Femur (tissue), 1 donor: Measurements from ENCODE around the gene STK39.

Source experiments
- DNase-seq: peaks from one replicate; pipeline ENCODE4 v3.0.0-alpha.2; 2017

The STK39 gene

DNA sequence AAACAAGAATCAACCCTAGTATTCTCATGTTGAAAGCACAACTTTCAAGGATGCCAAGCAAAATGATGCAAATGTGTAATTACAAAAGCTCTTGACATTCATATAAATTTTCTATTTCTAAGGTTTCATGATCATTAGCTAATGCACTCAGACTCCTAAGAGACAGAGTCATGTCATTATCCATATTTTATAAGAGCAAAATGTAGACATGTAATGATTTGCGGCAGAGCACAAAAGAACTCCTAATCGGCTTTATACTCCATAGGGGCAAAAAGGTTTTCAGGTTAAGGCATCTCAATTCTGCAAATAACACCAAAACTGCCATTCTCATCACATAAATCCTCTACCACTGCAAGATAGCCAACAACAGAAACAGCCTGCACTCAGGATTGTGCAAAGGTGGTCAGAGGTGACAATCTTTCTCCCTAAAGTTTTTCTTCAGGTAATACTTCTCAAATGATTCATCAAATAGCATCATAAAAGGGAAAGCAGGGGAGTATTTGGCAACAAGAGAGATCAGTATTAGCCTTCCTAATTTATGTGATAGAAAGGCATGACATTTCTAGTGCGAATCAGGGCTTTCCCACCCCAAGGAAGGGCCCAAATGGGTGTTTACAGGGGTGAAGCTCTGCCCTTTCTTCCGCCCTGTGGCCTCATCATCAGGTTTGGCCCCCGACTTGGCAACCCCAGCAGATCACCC, 64.7 kb downstream of the STK39 start:
- DNase-seq: no peak

DNA sequence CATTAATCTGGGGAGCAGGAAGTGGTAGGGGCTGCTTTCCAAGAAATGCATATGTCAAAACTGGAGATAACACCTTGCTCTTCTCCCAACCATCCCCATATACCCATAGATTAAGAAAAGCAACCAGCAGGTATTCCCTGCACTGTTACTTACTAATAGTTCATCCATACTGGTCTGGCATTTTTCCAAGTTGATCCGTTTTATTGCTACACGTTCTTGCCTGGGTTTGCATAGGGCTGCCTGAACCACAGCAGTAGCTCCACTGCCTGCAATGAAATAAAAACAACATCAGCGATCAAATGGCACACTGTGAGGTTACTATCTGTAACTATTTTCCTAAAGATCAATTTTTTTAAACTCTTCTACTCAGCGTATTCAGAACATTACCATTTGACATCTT, 65.6 kb downstream of the STK39 start:
- no peak for DNase-seq

DNA sequence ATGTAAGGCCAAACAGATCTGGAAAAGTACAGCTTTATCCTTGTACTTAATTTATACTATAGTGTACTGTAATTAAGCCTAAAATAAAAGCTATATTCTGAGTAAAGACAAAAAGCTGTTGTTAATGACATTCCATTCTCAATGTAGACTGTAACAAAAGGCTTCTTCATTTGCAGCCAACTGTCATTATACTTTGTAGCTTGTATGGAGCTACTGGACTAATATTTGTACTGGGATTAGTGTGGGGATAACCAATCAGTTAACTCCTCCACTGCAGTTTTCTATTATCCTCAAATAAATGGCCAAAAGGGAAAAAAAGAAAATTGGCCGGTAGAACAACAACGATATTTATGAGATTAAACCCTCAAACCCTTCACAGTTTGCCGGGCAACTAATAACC, 66.5 kb downstream of the STK39 start:
- no peak for DNase-seq

DNA sequence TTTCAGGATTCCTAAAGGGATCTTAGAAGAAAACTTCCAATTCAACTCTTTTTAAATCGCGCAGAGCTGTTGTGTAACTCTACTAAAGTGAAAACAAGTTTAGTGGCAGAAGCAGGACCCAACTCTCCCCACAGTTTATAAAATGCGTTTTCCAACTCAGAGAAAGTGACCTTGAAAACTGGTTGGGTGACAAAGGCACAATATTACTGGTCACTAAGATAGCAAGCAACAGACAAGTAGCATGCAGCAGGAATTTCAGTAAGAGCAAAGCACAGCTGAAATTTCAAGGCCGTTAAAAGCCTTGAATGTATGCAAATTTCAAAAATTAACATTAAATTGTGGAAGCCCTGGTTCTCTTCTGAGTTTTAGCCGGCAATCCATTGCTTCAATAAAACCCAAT, 66.9 kb downstream of the STK39 start:
- DNase-seq: no peak

DNA sequence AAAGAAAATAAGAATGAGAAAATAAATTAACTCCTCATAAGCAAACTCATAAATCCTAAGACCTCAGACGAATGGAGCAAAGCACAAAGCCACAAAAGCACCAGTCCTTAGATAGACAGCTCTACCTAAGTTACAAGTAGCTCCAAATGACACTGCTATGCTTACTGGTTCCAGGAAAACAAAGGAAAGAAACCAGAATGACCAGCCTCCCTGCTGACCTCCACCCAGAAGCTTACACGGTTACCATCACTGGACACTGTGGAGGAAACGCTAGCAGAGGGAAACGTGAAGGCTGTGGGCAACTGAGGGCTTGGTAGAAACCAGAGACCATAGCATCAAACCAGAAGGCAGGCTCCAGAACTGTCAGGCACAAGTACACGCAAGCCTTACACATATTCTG, 67.8 kb downstream of the STK39 start:
- DNase-seq: no peak

DNA sequence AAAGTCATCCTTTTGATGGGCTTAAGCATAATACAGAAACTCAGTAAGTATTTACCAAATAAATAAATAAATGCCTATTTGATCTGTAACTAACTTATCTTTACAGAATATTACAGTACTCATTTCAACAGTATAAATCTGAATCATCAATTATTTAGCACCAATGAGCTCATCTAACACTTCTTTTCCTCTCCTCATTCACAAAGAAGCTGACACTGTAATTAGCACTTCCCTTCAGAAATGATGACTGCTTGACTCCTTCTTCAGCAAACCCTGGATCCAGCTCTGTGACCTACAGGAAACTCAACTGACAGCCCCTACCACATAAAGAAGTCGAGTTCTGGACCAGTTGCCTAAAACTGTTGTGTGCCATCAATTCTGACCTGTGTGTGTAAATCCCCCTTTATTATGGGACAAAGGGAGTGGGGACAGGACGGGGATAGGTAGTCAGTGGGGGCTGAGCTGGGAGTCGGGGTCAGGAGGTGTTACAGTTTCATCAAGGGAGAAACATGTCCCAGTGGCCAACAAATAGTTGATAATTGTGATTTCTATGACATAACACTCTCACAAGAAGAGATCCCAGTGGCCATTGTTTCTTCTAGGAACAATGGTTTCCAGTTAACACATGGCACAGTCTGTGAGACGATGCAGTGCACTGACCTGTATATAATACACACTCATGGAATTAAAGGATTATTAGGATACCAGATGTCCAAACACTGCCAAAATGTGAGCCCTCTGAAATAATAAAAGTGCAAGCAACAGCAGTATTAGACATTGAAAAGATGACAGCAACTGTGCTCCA, 68.7 kb downstream of the STK39 start:
- DNase-seq: no peak

DNA sequence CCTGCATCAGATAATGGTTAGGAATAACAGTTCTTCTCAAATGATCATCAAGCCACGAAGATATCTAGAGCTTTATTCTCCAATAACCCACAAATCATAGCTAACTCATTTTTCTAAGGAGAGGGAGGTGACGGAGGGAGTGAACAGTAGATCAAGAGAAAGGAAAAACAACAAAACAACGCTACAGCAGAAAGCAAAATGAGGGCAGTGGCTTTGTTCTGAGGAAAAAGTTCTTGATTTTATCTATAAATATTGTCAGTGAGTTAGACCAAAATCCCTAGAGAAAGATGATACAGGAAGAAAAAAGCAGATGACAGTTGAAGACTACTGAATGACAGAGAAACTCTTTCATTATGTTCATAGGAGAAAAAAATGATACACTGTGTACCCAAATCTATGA, 71.0 kb downstream of the STK39 start:
- DNase-seq: no peak

DNA sequence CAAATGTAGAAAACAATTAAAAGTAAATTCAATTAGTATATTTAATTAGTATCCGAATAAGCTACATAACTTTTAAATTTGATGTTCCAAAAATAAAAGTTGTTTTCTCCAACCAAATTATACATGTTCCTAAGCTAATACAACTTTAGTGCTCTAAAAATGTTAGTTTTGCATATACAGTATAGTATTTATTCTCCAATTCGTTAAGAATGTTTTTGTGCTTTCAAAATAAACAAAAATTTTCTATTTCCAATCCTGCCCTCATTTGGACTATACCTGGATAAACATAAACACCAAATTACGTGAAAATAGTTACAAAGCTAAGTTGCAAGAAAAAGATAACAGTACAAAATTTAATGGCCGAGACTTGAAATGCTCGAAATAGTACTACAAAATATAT, 71.9 kb downstream of the STK39 start:
- no peak for DNase-seq

DNA sequence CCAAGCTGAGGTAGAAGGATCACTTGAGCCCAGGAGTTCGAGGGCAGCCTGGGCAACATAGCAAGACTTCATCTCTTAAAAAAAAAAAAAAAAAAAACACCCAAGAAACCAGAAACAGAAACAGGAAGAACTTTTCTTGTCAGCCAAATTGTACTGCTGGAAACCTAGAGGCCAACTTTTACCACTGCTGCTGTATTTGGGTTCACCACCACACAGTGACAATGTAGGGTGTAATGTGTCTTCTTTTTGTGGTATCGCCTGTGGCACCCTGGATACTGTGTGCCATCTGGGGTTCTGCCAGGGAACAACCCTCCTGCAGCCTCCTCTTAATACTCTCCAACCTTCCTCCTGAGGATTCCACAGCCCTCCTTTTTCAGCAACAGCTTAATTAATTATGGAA, 72.6 kb downstream of the STK39 start:
- DNase-seq: no peak

DNA sequence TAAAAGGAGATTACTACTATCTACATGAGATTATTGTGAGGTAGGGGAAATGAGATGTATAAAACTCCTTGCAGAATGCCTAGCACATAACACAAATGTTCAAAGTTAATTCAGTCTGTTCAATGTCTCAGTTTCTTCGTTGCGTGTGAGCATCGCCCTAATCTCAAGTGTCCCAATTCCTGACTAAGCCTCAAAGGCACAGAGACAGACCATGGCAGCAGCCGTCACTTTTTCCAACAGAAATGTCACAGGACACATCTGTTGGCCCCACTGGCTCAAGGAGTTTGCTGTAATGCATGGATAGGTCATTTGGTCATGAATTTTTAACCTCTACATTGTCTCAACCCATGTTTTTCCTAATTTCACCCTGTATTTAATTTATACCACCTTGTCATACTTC, 75.3 kb downstream of the STK39 start:
- no peak for DNase-seq

DNA sequence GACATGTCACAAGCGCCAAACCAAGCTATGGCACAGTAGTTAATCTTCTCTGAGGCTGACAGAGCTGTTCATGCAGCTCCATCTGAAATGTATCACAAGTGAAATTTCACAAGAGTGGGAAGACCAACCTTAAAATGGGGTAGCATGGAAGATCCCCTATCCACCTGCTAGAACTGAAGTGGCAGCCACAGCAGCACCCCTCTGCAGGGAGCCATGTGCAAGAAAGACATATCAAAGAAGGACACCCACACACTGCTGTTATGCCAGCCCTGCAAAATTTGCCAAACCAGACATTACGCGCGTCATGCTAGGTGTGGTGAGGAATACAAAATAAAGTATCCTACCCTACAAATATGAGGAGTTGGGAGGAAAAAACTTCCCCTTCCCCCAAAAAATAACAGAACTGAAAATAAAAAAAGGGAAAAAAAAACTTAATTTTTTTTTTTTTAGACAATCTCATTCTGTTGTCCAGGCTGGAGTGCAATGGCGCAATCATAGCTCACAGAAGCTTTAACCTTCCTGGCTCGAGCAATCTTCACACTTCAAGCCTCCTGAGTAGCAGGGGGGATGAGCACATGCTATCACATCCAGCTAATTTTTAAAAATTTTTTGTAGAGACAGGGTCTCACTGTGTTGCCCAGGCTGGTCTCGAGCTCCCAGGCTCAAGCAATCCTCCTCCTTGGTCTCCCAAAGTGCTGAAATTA, 76.2 kb downstream of the STK39 start:
- DNase-seq: no peak

DNA sequence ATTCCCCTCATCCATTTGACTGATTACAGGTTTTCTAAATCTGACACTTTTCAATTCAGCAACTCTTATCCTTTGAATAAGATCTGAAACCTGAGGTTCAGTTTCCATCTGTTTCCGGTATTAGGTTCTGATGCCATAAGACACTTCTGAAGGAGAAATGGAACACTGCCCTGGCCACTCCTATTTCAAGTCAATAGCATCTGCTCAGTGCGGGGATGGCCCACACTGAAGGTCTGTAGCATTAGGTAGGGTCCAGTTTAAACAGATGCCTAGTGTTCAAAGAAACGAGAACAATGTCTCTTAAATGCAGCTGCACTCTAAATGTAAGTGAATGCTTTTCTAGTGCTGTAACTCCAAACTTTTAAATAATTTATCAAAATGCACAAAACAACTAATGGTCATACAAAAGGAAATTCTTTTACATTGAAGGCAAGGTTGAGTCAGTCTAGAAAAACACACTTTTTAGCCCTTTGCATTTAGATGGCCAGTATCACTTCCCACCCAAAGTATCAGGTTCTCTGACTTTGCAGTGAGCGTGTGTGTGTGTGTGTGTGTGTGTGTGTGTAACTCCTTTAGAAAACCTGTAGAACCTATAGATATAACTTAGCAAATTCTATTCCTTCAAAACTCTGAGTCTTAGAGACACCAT, 78.2 kb downstream of the STK39 start:
- no peak for DNase-seq

DNA sequence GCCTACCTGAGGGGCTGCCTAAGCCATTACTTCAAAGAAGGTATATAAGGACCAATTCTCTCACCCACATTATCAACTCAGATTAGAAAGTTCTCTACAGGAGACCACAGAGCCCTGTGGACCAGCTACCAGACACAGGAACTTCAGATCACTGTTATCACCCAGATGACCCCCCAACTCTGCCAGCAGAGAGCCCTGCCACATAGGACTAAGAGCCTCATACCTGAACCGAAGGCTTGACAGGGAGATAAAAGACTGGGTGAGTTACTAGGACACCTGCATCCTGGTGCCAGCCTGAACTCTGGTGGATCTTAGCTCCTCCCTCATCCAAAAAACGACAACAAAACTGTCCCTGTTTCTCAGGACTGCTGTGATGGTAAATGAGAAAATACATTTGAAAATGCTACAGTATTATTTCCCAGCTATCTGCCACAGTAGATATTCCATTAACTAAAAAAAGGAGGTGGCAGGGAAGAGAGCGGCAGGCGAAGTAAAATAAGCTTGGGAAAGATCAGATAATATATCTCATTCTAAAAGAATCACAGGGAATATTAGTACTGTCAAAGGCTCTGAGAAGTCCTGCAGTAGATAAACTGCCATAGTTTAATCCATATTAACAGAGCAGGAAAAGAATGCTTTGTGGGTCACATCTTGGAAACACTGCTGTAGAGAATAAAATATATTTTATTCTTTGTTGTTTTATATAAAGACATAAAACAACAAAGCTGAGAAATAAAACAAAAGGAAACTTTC, 79.7 kb downstream of the STK39 start:
- DNase-seq: no peak

DNA sequence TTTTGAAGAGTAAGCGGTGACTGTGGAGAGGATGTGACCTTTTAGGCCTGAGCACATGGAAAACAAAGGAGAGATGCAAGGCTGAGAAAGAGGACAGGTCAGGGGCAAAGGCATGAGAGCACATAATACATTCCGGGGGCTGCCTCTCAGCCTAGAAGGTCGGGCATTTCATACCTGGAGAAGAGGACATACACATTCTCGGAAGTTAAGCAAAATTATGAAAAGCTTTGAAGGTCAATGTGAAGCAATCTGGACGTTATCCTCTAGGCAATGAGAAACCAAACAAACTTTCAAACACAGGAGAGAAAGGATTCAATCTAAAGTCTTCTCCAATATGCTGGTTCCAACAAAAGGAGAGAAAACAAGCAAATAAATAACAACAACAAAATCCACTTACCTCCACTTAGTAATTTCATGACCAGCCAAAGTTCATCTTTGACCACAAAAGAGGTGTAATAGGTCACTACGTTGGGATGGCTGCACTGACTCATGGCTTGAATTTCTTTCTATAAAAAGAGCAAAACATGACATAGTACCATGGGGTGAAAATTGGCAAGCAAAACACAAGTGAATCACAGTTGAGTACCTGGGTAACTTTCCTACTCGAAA, 80.4 kb downstream of the STK39 start:
- no peak for DNase-seq

DNA sequence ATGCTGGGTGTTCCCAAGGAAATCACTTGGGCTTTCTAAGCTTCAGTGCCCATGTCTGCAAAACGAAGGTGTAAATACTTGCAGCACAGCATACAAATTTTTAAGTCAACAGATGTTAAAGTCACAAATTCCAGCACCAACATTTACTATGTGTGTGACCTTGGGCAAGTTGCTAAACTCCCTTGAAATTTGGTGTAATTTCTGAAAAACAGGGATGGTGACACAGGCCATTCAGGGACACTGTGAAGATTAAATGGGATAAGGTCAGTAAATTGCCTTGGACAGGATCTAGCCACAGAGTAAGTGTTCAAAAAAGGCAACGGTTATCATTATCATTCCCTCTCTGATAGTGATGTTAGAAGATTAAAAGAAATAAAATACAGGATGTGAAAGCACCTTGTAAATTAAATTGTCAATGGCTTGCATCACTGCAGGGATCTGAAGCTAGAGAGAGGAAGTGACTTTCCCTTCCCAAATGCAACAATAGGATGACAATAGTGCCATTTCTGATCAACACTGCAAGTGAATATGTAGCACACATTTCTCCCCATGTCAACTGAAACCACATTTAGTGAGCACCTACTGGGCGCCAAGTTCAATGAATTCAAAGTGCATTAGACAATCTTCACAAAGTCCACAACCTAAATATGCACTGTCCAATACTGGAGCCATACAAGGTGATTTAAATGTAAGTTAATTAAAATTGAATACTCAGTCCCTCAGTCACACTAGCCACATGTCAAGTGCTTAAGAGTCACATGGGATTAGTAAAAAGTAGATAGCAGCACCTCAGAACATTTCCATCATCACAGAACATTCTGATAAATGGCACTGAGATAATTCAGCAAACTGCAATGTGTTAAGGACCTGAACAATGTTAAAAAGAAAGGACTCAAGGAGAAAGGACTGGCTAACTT, 81.2 kb downstream of the STK39 start:
- no peak for DNase-seq

DNA sequence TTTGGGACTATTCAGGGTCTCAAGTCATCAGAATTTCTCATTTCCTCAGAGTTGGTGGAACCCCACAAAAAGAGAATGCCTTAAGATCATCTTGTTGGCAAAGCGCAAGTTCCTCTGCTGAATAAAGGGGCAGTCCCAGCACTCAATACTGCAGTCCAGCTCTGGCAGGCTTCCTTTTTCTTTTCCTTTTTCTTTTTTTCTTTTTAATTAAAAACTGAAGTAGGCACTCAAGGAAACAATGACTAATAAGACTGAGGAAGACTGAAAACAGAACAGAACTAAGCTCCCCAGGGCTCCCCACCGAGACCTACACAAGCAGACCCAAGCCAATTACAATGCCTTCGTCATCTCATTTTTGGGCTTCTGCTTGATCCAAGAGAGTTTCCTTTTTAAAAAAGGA, 82.0 kb downstream of the STK39 start:
- peak; percentile 36 for DNase-seq

DNA sequence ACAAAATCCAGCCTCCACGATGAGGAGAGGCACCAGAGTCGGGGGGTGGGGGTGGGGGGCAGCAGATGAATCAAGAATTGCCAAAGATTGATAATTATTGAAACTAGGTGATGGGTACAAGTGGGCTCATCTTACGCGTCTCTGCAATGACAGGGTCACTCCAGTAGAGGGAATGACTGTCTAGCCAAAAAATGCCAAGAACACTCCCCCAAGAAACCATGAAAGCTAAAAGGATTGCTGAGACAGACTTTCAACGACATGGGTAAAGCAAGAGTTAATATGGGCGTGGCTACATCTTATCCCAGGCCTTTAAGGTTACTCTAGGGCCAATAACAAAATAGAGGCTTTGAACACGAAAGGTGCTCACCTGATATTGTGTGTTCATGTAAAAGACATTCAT, 86.5 kb downstream of the STK39 start:
- no peak for DNase-seq

DNA sequence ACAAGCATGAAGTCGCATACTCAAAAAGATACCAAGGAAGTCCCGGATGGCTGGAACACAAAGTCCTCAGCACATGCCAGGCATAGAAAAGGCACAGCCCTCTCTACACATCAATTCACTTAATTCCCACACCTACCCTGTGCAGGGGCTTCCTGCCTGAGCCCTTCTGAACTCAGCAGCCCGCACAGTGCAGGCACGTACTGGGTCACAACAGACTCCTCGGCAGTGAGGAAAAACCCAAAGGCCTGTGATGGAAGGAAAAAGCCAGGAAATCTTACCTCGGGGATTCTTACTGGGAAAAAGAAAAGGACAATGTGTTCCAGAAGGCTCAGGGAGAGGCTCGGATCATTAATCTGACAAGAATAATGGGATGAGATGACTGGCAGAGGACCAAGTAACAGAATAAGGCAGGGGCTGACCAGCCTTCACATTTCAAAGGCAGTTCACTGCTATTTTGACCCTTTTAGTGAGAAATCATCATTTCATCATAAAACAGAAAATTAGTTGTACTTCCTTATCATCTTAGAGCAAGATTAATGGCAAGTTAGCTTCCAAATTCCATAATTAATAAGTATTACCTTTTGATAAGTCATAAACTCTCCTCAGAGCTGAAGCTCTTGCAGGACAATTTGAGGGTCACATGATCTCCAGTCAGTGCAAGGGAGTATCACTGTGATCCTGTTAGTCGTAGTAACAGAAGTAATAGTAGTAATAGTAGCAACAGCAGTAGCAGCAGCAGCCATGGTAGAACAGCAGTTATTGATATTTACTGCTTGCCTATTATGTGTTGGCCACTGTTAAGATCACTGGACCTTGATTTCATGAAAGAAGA, 87.4 kb downstream of the STK39 start:
- DNase-seq: no peak

DNA sequence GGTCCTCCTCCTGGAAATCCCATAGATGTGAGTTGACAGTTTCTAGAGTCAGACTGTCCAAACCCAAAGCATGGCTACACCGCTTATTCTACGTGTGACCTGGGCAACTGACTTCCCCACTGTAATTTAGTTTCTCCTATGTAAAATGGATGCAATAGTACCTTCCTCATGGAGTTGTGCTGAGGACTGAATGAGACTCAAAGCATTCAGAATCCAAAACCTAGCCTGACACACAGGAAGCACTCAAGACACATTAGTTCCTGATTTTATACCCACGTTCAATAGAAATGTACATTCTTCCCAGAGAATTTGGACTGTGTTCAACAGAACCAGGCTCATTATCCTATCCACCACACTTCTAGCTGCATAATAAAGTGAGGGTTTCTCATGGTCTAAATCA, 88.8 kb downstream of the STK39 start:
- no peak for DNase-seq

DNA sequence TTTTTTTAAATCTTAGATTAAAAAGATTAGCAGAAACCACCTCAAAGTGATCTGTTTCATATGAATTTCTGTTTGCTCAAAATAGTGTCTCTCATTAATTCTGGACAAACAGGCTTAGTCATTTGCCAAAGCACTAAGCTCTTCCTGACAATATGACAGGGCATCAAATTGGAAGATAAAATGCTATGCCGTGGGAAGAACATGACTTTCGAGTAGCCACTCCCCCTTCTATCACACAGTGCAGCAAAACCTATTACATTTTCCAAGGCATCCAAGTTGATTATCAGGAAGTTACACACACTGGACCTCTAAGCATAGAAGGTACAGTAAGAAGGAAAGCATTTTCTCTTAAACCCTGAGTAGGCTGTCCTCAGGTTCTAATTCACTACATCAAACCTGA, 89.5 kb downstream of the STK39 start:
- DNase-seq: no peak
